ENCODE data around the gene PPP6R2.
"Not testable (repeated sequence)": the region's sequence is repeated elsewhere in the genome, so short reads cannot be mapped to it uniquely, and the experiment has no call there.

The PPP6R2 gene

GRCh38 chr22:50361222-50361621 is 18.1 kb downstream of the PPP6R2 start:
- DNase-seq (ENCODE audit: insufficient read length, low spot score) = no peak
- FAIRE-seq = no peak
- no peak for TF ChIP-seq POLR2A (IDR thresholded peaks at IDR 0.05; ENCODE audit: low read depth, low read length)

- FAIRE-seq (no peak), DNase-seq (ENCODE audit: insufficient read length, low spot score) (no peak)
- TF ChIP-seq POLR2A (IDR thresholded peaks at IDR 0.05; ENCODE audit: low read depth, low read length) = no peak
Measured at GRCh38 chr22:50361688-50362087, 18.6 kb downstream of the PPP6R2 start.

GRCh38 chr22:50363166-50363802 is 20.2 kb downstream of the PPP6R2 start:
- no peak for DNase-seq (ENCODE audit: insufficient read length, low spot score)
- TF ChIP-seq POLR2A (IDR thresholded peaks at IDR 0.05; ENCODE audit: low read depth, low read length) = no peak
- no peak for FAIRE-seq

- not testable (repeated sequence) for FAIRE-seq; DNase-seq (ENCODE audit: insufficient read length, low spot score)
Measured at GRCh38 chr22:50363803-50364194, 20.7 kb downstream of the PPP6R2 start.

- TF ChIP-seq POLR2A (IDR thresholded peaks at IDR 0.05; ENCODE audit: low read depth, low read length) = no peak
- no peak for FAIRE-seq
- no peak for DNase-seq (ENCODE audit: insufficient read length, low spot score)
Measured at GRCh38 chr22:50367778-50368500, 24.8 kb downstream of the PPP6R2 start.

- FAIRE-seq (no peak), DNase-seq (ENCODE audit: insufficient read length, low spot score) (no peak)
- no peak for TF ChIP-seq POLR2A (IDR thresholded peaks at IDR 0.05; ENCODE audit: low read depth, low read length)
Measured at GRCh38 chr22:50371101-50371648, 28.0 kb downstream of the PPP6R2 start.

- DNase-seq (ENCODE audit: insufficient read length, low spot score) (no peak), FAIRE-seq (no peak)
- TF ChIP-seq POLR2A (IDR thresholded peaks at IDR 0.05; ENCODE audit: low read depth, low read length) = no peak
Measured at GRCh38 chr22:50376085-50376651, 33.0 kb downstream of the PPP6R2 start.

GRCh38 chr22:50381021-50381555 is 38.0 kb downstream of the PPP6R2 start:
- not testable (repeated sequence) for FAIRE-seq

GRCh38 chr22:50396751-50397370 is 53.7 kb downstream of the PPP6R2 start:
- DNase-seq (ENCODE audit: insufficient read length, low spot score) (no peak), FAIRE-seq (no peak)
- no peak for TF ChIP-seq POLR2A (IDR thresholded peaks at IDR 0.05; ENCODE audit: low read depth, low read length)

More at GRCh38 chr22:50381021-50381555, 38.0 kb downstream of the PPP6R2 start:
- DNase-seq (ENCODE audit: insufficient read length, low spot score) = not testable (repeated sequence)

GRCh38 chr22:50397371-50398060 is 54.4 kb downstream of the PPP6R2 start:
- FAIRE-seq = not testable (repeated sequence)

GRCh38 chr22:50398831-50399648 is 55.9 kb downstream of the PPP6R2 start:
- no peak for FAIRE-seq
- TF ChIP-seq POLR2A (IDR thresholded peaks at IDR 0.05; ENCODE audit: low read depth, low read length) = no peak
- no peak for DNase-seq (ENCODE audit: insufficient read length, low spot score)

More at GRCh38 chr22:50397371-50398060, 54.4 kb downstream of the PPP6R2 start:
- DNase-seq (ENCODE audit: insufficient read length, low spot score) = not testable (repeated sequence)

- TF ChIP-seq POLR2A (IDR thresholded peaks at IDR 0.05; ENCODE audit: low read depth, low read length) = no peak
- FAIRE-seq (no peak), DNase-seq (ENCODE audit: insufficient read length, low spot score) (no peak)
Measured at GRCh38 chr22:50399751-50400331, 56.7 kb downstream of the PPP6R2 start.

All from H54 (cell line).